CD4-positive, alpha-beta T cell treated with Interleukin-4 for 1 hour (primary cell): ENCODE results near the gene NTM.

ENCODE experiments used
- DNase-seq, 2 donors: peaks; one replicate each; pipeline ENCODE4 v3.0.0-alpha.2; 2020 to 2022

The NTM gene

DNA sequence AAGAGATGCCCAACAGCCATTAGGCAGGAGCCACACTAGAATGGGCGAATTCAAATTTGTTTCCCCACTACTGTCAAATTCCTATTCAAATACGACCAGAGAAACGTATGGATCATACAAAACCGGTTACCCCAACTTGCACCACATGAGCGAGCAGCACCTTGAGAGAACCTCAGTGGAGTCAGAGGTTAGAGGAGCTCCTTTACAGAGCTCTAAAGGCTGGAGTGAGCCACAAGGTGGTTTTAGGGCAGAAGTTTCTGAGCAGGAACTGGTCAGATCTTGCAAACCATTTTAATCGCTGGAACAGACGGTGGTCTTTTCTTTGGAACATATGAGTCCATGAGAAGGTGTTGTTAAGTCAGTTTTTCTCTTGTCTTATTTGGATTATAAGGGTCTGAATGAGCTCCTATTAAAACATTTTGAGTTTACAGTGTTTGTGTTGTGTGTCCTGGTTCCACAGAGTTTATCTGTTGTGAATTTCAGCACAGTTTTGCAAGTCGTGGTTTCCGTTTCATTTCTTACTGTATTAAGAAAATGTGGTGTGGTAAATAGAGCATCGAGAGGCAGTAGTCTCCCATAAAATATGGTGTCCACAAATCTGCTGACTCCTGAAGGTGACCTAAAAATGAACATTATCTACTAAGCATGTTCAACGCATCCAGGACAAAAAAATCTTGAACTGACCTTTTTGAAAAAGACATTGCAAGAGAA is 471.7 kb downstream of the NTM start:
- no peak for DNase-seq

DNA sequence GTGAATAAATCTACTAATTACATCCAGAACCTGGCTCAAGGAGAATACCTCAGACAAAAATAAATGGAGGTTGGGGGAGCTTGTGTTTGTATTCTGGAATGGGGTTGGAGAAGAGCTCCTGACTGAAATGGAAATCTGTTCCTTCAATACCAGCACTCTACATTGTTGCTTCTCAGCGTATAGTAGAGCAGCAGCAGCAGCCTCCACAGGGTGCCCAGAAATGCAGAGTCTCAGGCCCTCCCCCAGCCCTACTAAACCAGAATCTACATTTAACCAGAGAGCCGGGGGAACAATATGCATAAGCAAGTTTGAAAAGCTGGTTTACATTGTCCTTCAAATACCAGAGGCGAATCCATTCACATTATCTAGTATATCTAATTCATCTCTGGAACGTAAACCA is 474.8 kb downstream of the NTM start:
- no peak for DNase-seq

DNA sequence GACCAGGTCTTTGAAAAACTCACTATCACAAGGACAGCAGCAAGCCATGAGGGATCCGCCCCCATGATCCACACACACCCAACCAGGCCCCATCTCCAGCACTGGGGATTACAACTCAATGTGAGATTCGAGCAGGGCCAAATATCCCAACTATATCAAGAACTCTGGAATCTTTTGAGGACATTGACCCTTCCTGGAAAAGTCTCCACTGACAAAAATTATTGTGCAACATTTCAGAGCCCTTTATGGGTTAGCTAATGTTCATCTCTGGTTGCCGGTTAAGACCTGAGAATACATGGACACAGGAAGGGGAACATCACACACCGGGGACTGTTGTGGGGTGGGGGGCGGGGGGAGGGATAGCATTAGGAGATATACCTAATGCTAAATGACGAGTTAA is 479.1 kb downstream of the NTM start:
- no peak for DNase-seq

DNA sequence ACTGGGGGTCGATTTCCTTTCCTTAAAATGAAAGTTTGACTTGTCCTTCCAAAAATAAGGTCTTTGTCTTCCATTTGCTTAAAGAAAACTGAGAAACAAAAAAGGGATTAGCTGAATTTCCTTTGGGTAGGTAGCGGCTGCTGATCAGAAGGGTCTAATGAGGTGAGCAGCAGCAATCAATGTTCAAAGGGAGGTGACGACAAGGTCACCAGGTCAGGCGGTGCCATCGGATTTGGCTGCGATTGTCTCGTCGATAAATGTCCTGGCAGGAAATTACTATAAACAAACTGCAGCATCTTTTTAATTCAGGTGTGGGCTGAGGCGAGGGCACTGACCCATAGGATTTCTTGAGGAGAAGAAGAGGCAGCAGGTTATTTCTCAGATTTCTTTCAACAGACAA is 480.1 kb downstream of the NTM start:
- DNase-seq, result no peak

DNA sequence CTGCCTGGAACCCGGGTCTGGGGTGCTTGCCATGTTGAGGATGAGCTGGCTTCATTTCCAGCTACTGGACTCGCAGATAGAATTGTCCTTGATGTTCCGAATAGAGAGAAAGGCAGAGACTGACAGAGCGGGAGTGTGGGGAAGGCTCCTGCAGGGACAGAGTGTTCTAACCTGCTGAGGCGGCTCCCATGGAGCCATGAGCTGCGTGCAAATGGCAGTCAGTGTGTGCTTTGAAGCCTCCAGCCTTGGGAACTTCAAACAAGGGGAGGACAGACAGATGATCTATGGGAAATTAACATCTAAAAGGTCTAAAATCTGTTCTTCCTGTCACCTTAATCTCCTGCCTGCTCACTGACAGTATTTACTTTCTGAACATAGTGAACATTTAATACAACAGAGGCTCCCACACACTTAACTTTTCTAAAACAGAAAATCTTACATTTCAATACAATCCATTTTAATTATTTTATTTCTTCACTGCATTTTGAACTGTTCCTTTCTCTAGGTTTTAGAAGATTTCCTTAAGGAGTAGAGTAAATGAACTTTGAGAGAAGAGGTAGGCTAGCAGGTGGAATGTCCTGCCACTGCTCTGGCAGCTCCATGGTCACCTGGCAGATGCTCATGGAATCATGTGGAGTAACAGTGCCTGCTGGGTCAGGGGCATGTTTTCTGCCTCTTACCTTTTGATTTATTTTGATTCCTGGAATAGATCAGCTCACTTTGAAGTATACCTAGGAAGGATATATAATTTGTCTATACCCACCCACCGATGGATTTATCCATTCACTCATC is 481.7 kb downstream of the NTM start:
- DNase-seq, result no peak

DNA sequence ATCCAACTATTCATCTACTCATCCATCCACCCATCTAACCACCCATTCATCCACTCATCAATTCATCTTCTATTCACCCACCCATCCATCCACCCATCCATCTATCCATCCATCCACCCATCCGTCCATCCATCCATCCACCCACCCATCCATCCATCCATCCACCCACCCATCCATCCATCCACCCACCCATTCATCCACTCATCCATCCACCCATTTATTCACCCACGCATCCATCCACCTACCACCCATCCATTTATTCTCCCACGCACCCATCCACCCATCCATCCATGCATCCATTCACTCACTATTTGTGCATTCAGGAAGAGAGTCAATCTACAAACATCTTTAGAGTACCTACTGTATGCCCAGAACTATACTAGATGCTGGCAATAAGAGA is 482.3 kb downstream of the NTM start:
- DNase-seq, result no peak

DNA sequence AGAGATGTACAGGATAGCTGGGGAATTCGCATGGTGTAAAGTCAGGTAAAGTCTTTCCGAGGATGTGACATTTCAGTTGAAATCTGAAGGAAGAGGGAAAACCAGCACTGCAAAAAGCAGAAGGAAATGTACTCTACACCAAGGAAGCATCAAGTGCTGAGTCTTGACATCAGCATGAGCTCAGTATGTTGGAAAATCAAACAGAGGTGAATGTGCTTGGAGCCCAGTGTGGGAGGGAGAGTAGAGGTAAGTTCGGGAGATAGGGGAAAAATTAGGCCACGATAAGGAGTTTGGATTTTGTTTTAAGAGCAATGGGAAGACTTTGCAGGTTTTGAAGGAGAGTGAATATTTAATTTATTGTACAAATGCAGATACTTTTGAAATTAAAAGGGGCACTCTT is 484.0 kb downstream of the NTM start:
- no peak for DNase-seq

DNA sequence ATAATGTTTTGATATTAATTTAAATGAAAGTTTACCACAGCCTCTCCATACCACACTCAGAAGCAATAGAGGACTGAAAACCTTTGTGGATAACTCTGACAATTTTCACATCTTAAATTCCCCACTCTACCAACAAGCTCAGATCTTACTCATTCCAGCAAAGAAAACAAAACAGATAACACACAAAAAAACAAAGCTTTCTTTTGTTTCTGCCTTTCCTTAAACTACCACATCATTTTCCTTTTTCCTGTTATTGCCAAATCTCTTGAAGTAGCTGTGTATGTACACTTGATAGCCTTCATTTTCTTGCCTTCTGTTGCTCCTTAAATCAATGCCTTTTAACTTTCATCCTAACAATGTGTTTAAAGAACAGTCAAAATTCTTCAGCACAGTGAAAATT is 484.9 kb downstream of the NTM start:
- DNase-seq, result no peak

DNA sequence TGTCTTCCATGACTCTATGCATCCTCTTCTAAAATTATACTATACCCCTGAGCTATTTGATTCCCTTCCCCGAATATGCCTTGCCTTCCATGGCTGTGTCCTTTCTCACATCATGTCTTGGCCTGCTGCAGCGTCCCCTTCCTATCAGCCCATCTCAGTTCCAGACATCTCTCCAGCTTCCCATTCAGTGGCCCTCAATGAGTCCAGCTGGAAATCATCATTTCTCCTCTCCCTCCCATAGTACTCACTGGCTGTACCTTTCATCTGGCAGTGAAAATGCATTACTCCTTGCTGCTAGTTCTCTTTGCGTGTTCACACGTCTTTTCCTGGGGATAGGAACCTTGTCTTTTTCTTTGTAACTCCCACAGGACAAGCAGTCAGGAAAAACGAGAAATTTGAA is 486.8 kb downstream of the NTM start:
- DNase-seq, result no peak

DNA sequence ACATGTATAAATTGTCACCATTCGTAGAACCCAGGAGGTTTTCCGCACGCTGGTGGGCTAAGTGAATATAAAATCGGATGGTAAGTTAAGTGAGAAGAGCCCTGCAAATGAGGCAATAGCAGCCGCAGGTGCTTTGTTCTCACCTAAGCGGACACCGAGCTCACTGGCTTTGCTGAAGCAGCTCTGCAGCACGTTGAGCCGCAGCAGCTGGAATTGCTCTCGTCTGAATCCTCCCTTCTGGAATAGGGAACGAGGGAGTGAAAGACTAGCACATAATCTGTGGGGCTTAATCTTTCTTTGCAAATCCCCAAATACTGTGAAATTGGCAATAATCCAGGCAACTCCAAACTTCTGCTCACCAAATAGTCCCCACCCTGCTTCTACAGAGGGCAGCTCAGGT is 488.1 kb downstream of the NTM start:
- DNase-seq, result no peak

DNA sequence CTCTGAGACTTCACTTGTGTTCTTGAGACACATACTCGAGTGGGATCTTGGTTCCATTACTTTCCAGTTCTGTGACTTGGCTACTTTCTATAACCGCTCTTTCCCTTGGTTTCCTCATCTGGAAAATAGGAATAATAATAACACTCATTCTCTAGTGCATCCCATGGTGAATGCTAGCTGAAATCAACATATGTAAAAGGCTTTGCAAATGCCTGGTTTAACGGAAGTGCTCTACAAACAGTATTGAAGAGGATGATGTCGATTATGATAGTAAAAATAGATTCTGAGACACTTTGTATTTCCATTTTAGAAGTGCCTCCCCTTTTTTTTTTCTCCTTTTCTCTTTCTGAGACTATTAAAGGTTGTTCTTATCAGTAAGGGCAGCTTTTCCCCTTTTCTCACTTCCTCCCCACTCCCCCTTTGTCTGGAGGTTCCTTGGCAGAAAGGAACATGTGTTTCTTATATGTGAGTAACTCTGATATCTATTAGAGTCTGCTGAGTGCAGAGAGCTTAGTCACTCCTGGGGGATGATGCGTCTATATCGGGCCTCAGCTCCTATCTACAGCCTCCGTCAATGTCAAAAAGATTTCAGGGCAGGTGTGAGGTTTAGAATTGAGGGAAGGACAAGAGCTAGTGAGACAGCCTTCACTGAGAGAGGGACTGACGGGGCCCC is 489.3 kb downstream of the NTM start:
- DNase-seq, result no peak

DNA sequence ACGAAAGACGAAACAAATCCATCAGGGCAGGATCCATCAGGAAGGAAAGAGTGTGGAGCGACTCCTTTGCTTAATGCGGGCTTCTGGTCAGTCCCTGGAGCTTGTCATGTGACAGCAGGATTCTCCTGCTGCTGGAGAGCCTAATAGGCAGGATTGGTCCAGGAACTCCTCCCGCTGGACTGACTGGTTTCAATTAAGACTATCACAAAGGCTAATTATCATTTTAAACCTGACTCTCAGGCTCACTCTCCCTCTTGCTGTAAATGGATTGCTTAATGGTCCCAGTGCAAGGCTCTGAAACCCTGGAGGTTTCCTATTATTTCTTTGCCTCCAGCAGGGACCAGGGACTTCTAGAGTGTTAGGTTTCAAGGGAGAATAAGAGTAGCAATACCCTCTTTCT is 493.8 kb downstream of the NTM start:
- no peak for DNase-seq

DNA sequence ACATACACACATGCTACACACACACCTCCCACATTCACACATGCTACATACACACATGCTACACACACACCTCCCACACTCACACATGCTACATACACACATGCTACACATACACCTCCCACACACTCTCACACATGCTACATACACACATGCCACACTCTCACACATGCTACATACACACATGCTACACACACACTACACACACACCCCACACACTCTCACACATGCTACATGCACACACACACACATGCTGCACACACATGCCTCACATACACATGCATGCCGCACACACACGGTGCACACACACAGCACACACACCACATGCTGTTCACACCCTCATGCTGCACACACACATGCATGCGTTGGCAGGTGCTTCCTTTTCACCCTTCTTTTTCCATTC is 495.4 kb downstream of the NTM start:
- DNase-seq, result no peak

DNA sequence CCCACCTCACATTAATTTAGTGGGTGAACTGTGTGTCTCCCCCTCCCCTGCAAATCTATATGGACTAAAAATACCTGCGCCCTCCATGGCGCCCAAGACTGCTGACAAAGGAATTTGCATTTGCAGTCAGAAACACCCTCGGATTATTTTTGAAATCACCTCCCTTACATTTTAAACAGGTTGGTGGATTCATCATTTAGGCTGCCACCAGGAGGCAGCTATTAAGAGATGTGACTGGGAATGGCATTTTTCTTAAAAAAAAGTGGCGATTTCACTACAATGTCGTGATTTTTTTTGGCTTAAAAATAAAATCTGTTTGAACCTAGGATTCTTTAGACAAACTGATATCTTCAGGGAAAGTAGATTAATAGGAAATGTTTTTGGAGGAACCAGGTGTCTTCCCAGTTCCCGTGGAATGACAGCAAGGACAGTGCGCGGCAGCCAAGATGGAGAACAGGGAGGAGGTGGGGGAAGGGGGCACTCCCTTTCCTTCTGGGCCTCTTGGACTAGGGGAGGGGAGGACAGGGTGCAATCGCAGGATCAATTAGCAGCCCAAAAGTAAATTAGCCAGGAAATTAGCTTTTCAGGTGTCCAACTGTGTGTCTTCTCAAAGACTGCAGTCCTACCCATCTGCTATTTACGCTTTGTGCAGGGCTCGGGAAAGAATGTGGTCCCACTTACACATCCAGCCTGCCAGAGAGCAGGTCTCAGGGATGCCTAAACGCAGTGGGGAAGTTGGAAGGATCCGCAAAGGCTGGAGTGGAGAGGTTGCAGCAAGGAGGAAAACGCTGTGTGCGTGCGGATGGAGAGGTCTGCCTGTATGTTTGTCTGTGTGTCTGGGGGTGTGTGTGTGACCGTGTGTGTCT is 496.4 kb downstream of the NTM start:
- DNase-seq, result no peak

DNA sequence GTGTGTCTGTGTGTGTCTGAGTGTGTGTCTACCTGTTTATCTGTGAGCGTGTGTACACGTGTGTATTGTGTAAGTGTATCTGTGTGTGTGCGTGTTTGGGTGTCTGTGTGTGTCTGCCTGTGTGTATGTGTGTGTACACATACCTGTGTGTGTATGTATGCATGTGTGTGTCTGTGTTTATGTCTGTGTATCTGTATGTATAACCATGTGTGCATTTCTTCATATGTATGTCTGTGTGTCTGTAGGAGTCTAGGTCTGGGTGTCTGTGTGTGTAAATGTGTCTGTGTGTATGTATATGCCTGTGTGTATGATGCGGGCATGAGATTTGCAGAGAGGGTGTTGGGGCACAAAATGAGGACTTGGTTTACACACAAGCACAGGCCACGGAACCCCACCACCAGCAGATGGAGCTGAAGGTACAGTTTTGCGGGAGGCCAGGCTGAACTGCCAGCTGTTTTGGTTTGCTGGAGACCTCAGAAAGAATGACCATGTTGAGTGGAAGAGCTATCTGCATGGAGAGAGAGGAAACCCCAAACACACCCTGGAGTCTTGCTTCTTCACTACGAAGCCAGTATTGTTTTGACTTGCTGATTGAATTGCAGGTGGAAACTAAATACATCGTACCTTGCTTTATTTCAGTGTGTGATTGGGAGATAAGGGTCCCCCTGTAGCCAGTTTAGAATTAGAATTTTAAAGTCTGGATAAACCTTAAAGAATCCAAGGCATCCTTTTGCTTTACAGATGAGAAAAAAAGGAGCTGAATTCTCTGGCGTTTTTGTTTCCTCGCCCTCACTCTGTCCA is 497.2 kb downstream of the NTM start:
- DNase-seq, result peak; percentile 9 to 25

DNA sequence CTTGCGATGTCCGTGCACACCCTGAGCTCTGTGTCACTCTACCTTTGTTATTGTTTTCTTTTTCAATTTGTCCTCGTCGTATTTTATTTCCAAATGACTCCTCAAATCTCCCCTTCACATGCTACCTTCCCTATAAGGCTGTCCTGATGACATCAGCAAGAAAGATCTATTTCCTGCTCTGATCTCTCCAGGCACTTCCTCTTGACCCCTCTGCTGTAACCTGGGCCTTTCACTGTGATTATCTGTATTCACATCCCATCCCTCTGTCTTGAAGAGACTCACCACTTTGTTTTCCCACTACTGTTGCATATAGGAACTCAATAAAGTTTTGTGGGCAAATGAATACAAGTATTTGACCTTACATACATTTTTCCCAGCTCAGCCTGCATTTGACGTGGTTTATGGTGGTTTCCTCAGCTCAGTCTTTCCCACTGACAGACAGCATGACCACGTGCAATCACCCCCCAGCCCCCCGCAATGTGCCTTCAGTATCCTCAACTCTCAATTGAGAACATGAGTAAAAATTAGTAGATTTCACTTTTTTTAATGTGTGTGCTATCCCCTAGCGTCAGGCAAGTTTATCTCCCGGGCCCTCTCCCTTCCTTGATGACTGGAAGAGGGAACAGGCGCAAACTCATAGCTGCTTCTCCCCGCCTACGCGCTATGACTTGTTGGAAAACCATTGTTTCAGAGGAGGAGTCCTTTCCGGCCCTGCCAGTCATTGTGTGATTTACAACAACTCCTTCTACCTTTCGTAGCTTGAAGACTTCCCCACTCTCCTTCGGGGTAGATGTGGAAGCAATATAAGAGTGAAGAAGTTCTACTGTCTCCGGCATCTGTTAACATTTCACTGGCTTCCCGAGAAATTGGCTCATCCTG is 498.5 kb downstream of the NTM start:
- no peak for DNase-seq

DNA sequence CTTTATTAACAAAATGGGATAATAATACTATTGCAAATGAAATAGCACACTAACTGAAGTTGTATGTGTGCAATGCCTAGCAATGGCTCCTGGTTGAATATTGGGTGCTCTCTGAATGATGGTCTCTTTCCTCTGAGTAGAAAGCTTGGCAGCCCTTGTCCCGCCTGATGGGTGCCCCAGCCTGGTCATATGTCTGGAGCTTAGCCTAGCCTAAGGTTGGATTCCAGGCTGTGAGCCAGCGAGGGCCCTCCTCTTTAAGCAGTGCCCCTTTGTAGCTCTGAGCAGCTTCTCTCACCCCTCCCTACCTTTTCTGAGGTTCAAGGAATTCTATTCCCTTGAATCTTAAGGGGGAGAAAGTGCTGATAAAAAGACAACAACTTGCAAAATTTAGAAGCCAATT is 499.9 kb downstream of the NTM start:
- DNase-seq, result no peak

DNA sequence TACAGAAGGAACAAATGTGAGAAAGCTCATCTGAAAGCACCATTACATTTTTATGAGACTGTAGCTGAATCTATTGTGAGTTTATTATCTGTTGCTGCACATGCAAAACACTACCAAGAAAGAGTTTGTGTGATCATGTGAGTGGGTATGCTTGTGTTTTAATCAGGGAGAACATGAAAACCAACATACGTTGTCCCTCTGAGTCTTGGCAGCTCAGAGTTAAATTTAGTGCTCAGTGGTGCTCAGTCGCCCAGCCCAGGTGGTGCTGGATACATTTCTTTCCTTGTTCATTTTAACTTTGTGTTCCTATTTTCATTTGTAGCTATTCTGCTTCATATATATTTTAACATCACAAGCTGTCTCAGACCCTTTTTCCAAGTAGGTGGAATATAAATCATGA is 500.6 kb downstream of the NTM start:
- DNase-seq, result no peak

DNA sequence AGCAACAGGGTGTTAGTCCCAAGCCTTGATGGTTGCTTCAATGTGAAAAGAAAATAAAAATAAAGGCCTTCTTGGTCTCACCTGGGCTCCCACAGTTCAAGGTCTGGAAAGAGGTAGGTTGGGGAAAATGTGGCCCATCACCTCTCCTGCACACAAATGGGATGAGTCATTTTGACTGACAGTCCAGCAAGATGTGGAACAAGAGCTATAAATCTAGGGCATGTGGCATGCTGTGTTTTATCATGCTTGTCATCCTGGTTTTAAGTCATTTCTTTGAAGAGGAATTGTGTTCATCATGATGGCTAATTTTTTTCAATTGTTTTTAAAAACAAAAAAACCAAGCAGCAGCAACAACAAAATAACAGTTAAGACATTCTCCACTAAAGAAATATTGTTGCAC is 503.7 kb downstream of the NTM start:
- DNase-seq, result no peak

DNA sequence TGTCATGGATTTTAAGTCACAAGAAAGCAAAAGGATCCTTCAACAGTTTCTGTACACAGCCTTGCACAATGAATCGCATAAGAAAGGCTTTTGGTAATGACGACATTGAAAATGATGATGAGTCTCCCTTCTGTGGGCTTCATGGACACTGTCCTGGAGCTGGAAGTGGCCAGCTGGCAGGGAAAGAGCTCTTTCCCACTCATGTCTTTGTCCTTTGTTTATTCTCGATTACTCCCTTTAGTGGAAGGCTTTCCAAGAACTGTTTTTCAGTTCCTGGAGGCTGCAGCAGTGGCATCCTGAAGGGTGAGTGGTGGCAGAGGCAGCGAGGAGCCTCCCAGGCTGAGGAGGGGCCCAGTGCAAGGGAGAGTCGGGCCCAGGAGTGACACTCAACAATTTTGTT is 505.2 kb downstream of the NTM start:
- DNase-seq, result no peak

DNA sequence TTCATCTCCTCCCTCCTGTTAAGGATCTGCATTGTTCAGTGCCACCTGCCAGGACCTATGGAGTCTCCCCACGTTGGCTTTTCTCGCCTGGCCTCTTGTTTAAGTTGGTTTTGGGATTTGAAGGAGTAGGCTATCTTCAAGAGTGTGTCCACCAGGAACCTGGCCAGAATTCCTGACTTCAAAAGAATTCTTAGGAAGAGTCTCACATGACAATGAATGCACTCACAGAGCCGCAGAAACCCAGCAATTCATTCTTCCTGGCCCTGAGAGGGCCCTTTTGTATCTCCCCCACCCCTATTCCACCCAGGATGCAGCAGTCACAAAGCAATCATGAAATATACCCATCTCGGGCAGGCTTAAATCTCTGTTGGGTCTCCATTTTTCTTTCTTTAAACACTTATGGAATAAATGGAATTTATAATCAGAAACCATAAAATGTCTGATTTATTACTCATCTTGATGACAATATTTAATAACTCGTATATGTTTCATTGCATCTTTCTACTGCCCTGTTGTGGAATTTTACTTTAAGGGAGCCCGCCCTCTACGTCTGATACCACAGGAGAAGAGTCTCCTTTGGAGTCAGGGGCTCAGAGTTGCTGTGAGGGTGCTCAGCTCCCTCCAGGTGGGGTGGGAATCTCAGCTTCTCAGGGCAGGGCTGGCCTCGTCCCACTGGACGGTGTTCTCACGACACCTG is 507.0 kb downstream of the NTM start:
- no peak for DNase-seq
